Mesothelial cell of epicardium (in vitro differentiated cells): ENCODE measurements around the gene ANKZF1. TPM values are rescaled to one million over a fixed set of nuclear protein-coding genes. Genes with fewer than 3 reads are reported as not detected.

Source experiments
- DNase-seq, 2 experiments: peaks; one replicate each; pipeline ENCODE4 v3.0.0; 2021; ENCODE audit warnings: low spot score in 2 of 2; ENCODE audit not compliant: unreplicated experiment in 2 of 2
- H3K27ac Mint-ChIP-seq: 2 replicates; pipeline ENCODE4 v1.8.0; 2021; ENCODE audit warnings: mixed read lengths
- H3K27me3 Mint-ChIP-seq: 2 replicates; pipeline ENCODE4 v1.8.0; 2021; ENCODE audit warnings: low read depth, mixed read lengths
- H3K36me3 Mint-ChIP-seq: 2 replicates; pipeline ENCODE4 v1.8.0; 2021; ENCODE audit warnings: mixed read lengths
- H3K4me1 Mint-ChIP-seq: 2 replicates; pipeline ENCODE4 v1.8.0; 2021; ENCODE audit warnings: mixed read lengths
- H3K4me3 Mint-ChIP-seq: 2 replicates; pipeline ENCODE4 v1.8.0; 2021; ENCODE audit warnings: mild to moderate bottlenecking, moderate library complexity, mixed read lengths
- H3K9me3 Mint-ChIP-seq: 2 replicates; pipeline ENCODE4 v1.8.0; 2021; ENCODE audit warnings: mixed read lengths
- CTCF ChIP-seq: fragments of 200-600 bp; sonication (generic); IDR thresholded peaks from one replicate; pipeline ENCODE4 v1.5.0; 2021; ENCODE audit warnings: antibody characterized with exemption; ENCODE audit not compliant: unreplicated experiment
- total RNA-seq: library from RNA; stranded (reverse); gene quantifications from 3 replicates; pipeline ENCODE4 v1.2.1, GENCODE V29; 2021

ANKZF1 gene
- total RNA-seq, 1 donor from 2014 or later, result 65.3 TPM

GRCh38 chr2:219281588-219281987, 52.0 kb downstream of the ANKZF1 start:
- Mint-ChIP-seq H3K27me3 (no peaks in the 10 kb centered on the region), H3K9me3 (no peaks in the 10 kb centered on the region), H3K27ac (no peak overlapping the region), H3K4me3 (no peak overlapping the region), H3K36me3 (peaks cover 10% of the 10 kb centered on the region), H3K4me1 (peaks cover 32% of the 10 kb centered on the region)
- TF ChIP-seq CTCF, result no peak
- no peak for DNase-seq

GRCh38 chr2:219282375-219282774, 52.8 kb downstream of the ANKZF1 start:
- Mint-ChIP-seq H3K9me3 (no peaks in the 10 kb centered on the region), H3K27me3 (no peaks in the 10 kb centered on the region), H3K27ac (no peak overlapping the region), H3K4me1 (peaks cover 32% of the 10 kb centered on the region), H3K36me3 (peaks cover 10% of the 10 kb centered on the region), H3K4me3 (no peak overlapping the region)
- DNase-seq, result no peak
- TF ChIP-seq CTCF, result no peak

- Mint-ChIP-seq H3K9me3 (no peaks in the 10 kb centered on the region), H3K27ac (no peak overlapping the region), H3K4me3 (no peak overlapping the region), H3K36me3 (peaks cover 10% of the 10 kb centered on the region), H3K27me3 (no peaks in the 10 kb centered on the region), H3K4me1 (peaks cover 25% of the 10 kb centered on the region)
- DNase-seq, result no peak
- TF ChIP-seq CTCF, result no peak
Measured at GRCh38 chr2:219282943-219283581, 53.5 kb downstream of the ANKZF1 start.

- peaks cover 13% of the 10 kb centered on the region for H3K4me1 Mint-ChIP-seq
- peaks cover 10% of the 10 kb centered on the region for H3K36me3 Mint-ChIP-seq
- no peak overlapping the region for H3K27ac Mint-ChIP-seq
- no peak overlapping the region for H3K4me3 Mint-ChIP-seq
- H3K27me3 Mint-ChIP-seq, result no peaks in the 10 kb centered on the region
- TF ChIP-seq CTCF, result no peak
- H3K9me3 Mint-ChIP-seq, result no peaks in the 10 kb centered on the region
- no peak for DNase-seq
Measured at GRCh38 chr2:219284501-219285372, 55.1 kb downstream of the ANKZF1 start.

GRCh38 chr2:219285373-219285735, 55.7 kb downstream of the ANKZF1 start:
- H3K4me1 Mint-ChIP-seq, result peaks cover 6% of the 10 kb centered on the region
- no peak for TF ChIP-seq CTCF
- DNase-seq, result no peak
- H3K4me3 Mint-ChIP-seq, result no peak overlapping the region
- H3K36me3 Mint-ChIP-seq, result peaks cover 10% of the 10 kb centered on the region
- no peak overlapping the region for H3K27ac Mint-ChIP-seq
- H3K9me3 Mint-ChIP-seq, result no peaks in the 10 kb centered on the region
- no peaks in the 10 kb centered on the region for H3K27me3 Mint-ChIP-seq
